ENCODE data around the gene NISCH. TPM values are rescaled to one million over a fixed set of nuclear protein-coding genes. Genes with fewer than 3 reads are reported as not detected.

The NISCH gene
- total RNA-seq, 1 donor from 2014 or later = 44.3 TPM

GRCh38 chr3:52479877-52480575, 24.6 kb downstream of the NISCH start:
- Histone ChIP-seq H3K27me3 (ENCODE audit: low read depth) (no peaks in the 10 kb centered on the region), H3K36me3 (peaks cover 80% of the 10 kb centered on the region), H3K9me3 (replicated peaks) (no peaks in the 10 kb centered on the region), H3K4me1 (peaks cover 36% of the 10 kb centered on the region), H3K4me3 (peak overlapping the region; percentile 21), H3K27ac (replicated peaks) (peak overlapping the region; percentile 30)
- intact Hi-C loops (cut with micrococcal nuclease) = loop anchor here (10.0 kb wide), 1 partner anchor 65 kb away; no protein-coding TSS in a partner anchor
- TF ChIP-seq CTCF (IDR thresholded peaks at IDR 0.05; ENCODE audit: borderline replicate concordance) = no peak
- no peak for DNase-seq

- H3K4me1 ChIP-seq = peaks cover 43% of the 10 kb centered on the region
- no peak for TF ChIP-seq CTCF (IDR thresholded peaks at IDR 0.05; ENCODE audit: borderline replicate concordance)
- intact Hi-C loops (cut with micrococcal nuclease) = no loop called here
- H3K36me3 ChIP-seq = peaks cover 76% of the 10 kb centered on the region
- H3K9me3 ChIP-seq (replicated peaks) = no peaks in the 10 kb centered on the region
- peak overlapping the region; percentile 30 for H3K27ac ChIP-seq (replicated peaks)
- peak overlapping the region; percentile 21 for H3K4me3 ChIP-seq
- DNase-seq = no peak
- H3K27me3 ChIP-seq (ENCODE audit: low read depth) = no peaks in the 10 kb centered on the region
Measured at GRCh38 chr3:52480768-52481715, 25.6 kb downstream of the NISCH start.

- no peak for DNase-seq
- Histone ChIP-seq H3K4me1 (peaks cover 43% of the 10 kb centered on the region), H3K27me3 (ENCODE audit: low read depth) (no peaks in the 10 kb centered on the region), H3K36me3 (peaks cover 76% of the 10 kb centered on the region), H3K9me3 (replicated peaks) (no peaks in the 10 kb centered on the region), H3K27ac (replicated peaks) (no peak overlapping the region), H3K4me3 (no peak overlapping the region)
- intact Hi-C loops (cut with micrococcal nuclease) = no loop called here
- TF ChIP-seq CTCF (IDR thresholded peaks at IDR 0.05; ENCODE audit: borderline replicate concordance) = peak; percentile 34
Measured at GRCh38 chr3:52481819-52482521, 26.6 kb downstream of the NISCH start.

GRCh38 chr3:52483081-52483480, 27.7 kb downstream of the NISCH start:
- no peak for TF ChIP-seq CTCF (IDR thresholded peaks at IDR 0.05; ENCODE audit: borderline replicate concordance)
- no peak for DNase-seq
- H3K4me3 ChIP-seq = no peak overlapping the region
- no peaks in the 10 kb centered on the region for H3K27me3 ChIP-seq (ENCODE audit: low read depth)
- intact Hi-C loops (cut with micrococcal nuclease) = no loop called here
- peak overlapping the region; percentile 85 for H3K27ac ChIP-seq (replicated peaks)
- H3K4me1 ChIP-seq = peaks cover 43% of the 10 kb centered on the region
- peaks cover 76% of the 10 kb centered on the region for H3K36me3 ChIP-seq
- no peaks in the 10 kb centered on the region for H3K9me3 ChIP-seq (replicated peaks)
